Liver (tissue), 9 donors: ENCODE data around the gene NDOR1. TPM values are rescaled to one million over a fixed set of nuclear protein-coding genes. Genes with fewer than 3 reads are reported as not detected.

Experiments used
- DNase-seq: peaks from one replicate; pipeline ENCODE4 v3.0.0-alpha.2; 2017; ENCODE audit warnings: low spot score
- H3K27ac ChIP-seq, 2 donors: one replicate each; pipeline ENCODE4 v1.7.0; 2013; ENCODE audit warnings: inconsistent platforms in 2 of 2, low read length in 2 of 2, control low read depth in 1 of 2, low read depth in 1 of 2, mild to moderate bottlenecking in 1 of 2
- H3K27me3 ChIP-seq, 4 donors: one replicate each; pipeline versions ENCODE4 v1.6.1 to v1.7.0; 2013; ENCODE audit warnings: low read length in 3 of 4, inconsistent platforms in 1 of 4, mild to moderate bottlenecking in 1 of 4, moderate library complexity in 1 of 4; ENCODE audit not compliant: control insufficient read depth in 4 of 4, insufficient read depth in 4 of 4
- H3K36me3 ChIP-seq, 4 donors: one replicate each; pipeline versions ENCODE4 v1.6.1 to v1.7.0; 2013; ENCODE audit warnings: low read length in 3 of 4, mild to moderate bottlenecking in 3 of 4, low read depth in 1 of 4, moderate library complexity in 1 of 4; ENCODE audit not compliant: control insufficient read depth in 4 of 4, insufficient read depth in 3 of 4
- H3K4me1 ChIP-seq, 4 donors: one replicate each; pipeline versions ENCODE4 v1.6.1 to v1.7.0; 2013; ENCODE audit warnings: low read length in 3 of 4, mild to moderate bottlenecking in 3 of 4, moderate library complexity in 1 of 4; ENCODE audit not compliant: control insufficient read depth in 4 of 4, insufficient read depth in 4 of 4
- H3K4me3 ChIP-seq, 3 donors: one replicate each; pipeline versions ENCODE4 v1.6.1 to v1.7.0; 2013; ENCODE audit warnings: low read length in 3 of 3, control low read depth in 1 of 3, low read depth in 1 of 3, mild to moderate bottlenecking in 1 of 3
- H3K9ac ChIP-seq, 2 donors: one replicate each; pipeline ENCODE4 v1.7.0; 2013; ENCODE audit warnings: low read length in 2 of 2, mild to moderate bottlenecking in 2 of 2, moderate library complexity in 2 of 2, control low read depth in 1 of 2, low read depth in 1 of 2
- H3K9me3 ChIP-seq, 4 donors: one replicate each; pipeline versions ENCODE4 v1.6.1 to v1.7.0; 2013; ENCODE audit warnings: low read length in 3 of 4; ENCODE audit not compliant: control insufficient read depth in 4 of 4
- ATF3 ChIP-seq: IDR thresholded peaks from 2 replicates; pipeline ENCODE4 v1.6.1; 2016; ENCODE audit warnings: antibody characterized with exemption
- CTCF ChIP-seq: fragments of 150-350 bp; IDR thresholded peaks from 2 replicates; pipeline ENCODE4 v1.5.1; 2017; ENCODE audit warnings: improper control_type of control experiment, low read depth, low read length; ENCODE audit not compliant: missing input control
- EGR1 ChIP-seq, 2 donors: IDR thresholded peaks; 2 replicates each; pipeline ENCODE4 v1.6.1; 2016 to 2018; ENCODE audit warnings: antibody characterized with exemption in 2 of 2, low read depth in 2 of 2
- FOXA2 ChIP-seq: IDR thresholded peaks from 2 replicates; pipeline ENCODE4 v1.6.1; 2016; ENCODE audit warnings: antibody characterized with exemption
- GABPA ChIP-seq, 2 donors: IDR thresholded peaks in 1 of 2; conservative IDR thresholded peaks in 1 of 2; 2 replicates each; pipeline ENCODE4 v1.6.1; 2016; ENCODE audit warnings: antibody characterized with exemption in 2 of 2, mild to moderate bottlenecking in 1 of 2, moderate library complexity in 1 of 2
- HNF4A ChIP-seq, 2 donors: conservative IDR thresholded peaks; 2 replicates each; pipeline ENCODE4 v1.6.1; 2016; ENCODE audit warnings: antibody characterized with exemption in 2 of 2, mild to moderate bottlenecking in 2 of 2
- HNF4G ChIP-seq: IDR thresholded peaks from 2 replicates; pipeline ENCODE4 v1.6.1; 2016; ENCODE audit warnings: antibody characterized with exemption
- JUND ChIP-seq, 2 donors: IDR thresholded peaks; 2 replicates each; pipeline ENCODE4 v1.6.1; 2016; ENCODE audit warnings: antibody characterized with exemption in 2 of 2
- NR2F2 ChIP-seq: IDR thresholded peaks from 2 replicates; pipeline ENCODE4 v1.6.1; 2016; ENCODE audit warnings: antibody characterized with exemption
- RAD21 ChIP-seq, 2 donors: IDR thresholded peaks; 2 replicates each; pipeline ENCODE4 v1.6.1; 2016; ENCODE audit warnings: antibody characterized with exemption in 2 of 2, mild to moderate bottlenecking in 2 of 2
- RXRA ChIP-seq, 2 donors: IDR thresholded peaks; 2 replicates each; pipeline ENCODE4 v1.6.1; 2017 to 2018; ENCODE audit warnings: antibody characterized with exemption in 2 of 2, mild to moderate bottlenecking in 1 of 2
- SP1 ChIP-seq: IDR thresholded peaks from 2 replicates; pipeline ENCODE4 v1.6.1; 2018; ENCODE audit warnings: antibody characterized with exemption, mild to moderate bottlenecking
- TAF1 ChIP-seq: conservative IDR thresholded peaks from 2 replicates; pipeline ENCODE4 v1.6.1; 2016; ENCODE audit warnings: antibody characterized with exemption, mild to moderate bottlenecking
- YY1 ChIP-seq: IDR thresholded peaks from 2 replicates; pipeline ENCODE4 v1.6.1; 2016; ENCODE audit warnings: antibody characterized with exemption, mild to moderate bottlenecking
- WGBS: extraction: QIAGEN DNeasy Blood & Tissue Kit; methylation state at CpG from one replicate; pipeline ENCODE4 v1.1.7; 2013; 5-methylcytosine and 5-hydroxymethylcytosine counted together
- polyA plus RNA-seq, 2 donors: library from polyadenylated mRNA; stranded (reverse) in 1 of 2; unstranded in 1 of 2; fragments of 200-250 nt in 1 of 2; fragments of >200 nt in 1 of 2; fragmentation: Nextera tagmentation in 1 of 2; extraction: Ambion mirVana in 1 of 2; gene quantifications; one replicate each; pipeline versions ENCODE4 v1.2.1 to v1.2.3, GENCODE V29; 2013 to 2015
- total RNA-seq, 2 donors: library from RNA; depleted of rRNA; stranded (reverse); fragments of >200 nt; gene quantifications; one replicate each; pipeline ENCODE4 v1.2.3, GENCODE V29; 2014
- TF ChIP-seq, protein P1 (sequence below): IDR thresholded peaks from 2 replicates; pipeline ENCODE4 v1.6.1; 2016; ENCODE audit warnings: antibody characterized with exemption
- TF ChIP-seq, protein P2 (sequence below): IDR thresholded peaks from 2 replicates; pipeline ENCODE4 v1.6.1; 2016; ENCODE audit warnings: antibody characterized with exemption, mild to moderate bottlenecking
- TF ChIP-seq, protein P3 (sequence below): IDR thresholded peaks from 2 replicates; pipeline ENCODE4 v1.6.1; 2016; ENCODE audit warnings: antibody characterized with exemption
- donor health status: healthy.
- donor health status: healthy.
- donor health status: healthy.
- donor health status: healthy.
- donor health status: healthy.

NDOR1 gene
- total and polyA plus RNA-seq, 4 donors, result 2.5 to 4.7 (median 3.2) TPM

GRCh38 chr9:137157618-137158415, 47.7 kb upstream of the NDOR1 start:
- Histone ChIP-seq H3K4me3 (no peak overlapping the region), H3K9me3 (no peaks in the 10 kb centered on the region), H3K9ac (no peak overlapping the region), H3K4me1 (peaks cover 0 to 5% (median 0%) of the 10 kb centered on the region in 4 donors), H3K27ac (no peak overlapping the region), H3K36me3 (no peaks in the 10 kb centered on the region), H3K27me3 (peaks cover 0 to 9% (median 6%) of the 10 kb centered on the region in 4 donors)
- WGBS, result 67% methylated on average over 19 of the region's 19 CpGs
- TF ChIP-seq RXRA (IDR thresholded peaks at IDR 0.05) (no peak), SP1 (no peak), FOXA2 (no peak), EGR1 (IDR thresholded peaks at IDR 0.05; ENCODE audit: low read depth in 2 of 2) (no peak), TAF1 (no peak), JUND (IDR thresholded peaks at IDR 0.05) (no peak), ATF3 (no peak), NR2F2 (no peak), HNF4A (conservative IDR thresholded peaks at IDR 0.05) (no peak), RAD21 (IDR thresholded peaks at IDR 0.05) (no peak), CTCF (no peak), HNF4G (no peak), YY1 (no peak), GABPA (IDR thresholded peaks at IDR 0.05 in 1 of 2, conservative IDR thresholded peaks at IDR 0.05 in 1 of 2) (no peak)
- TF ChIP-seq, protein P1, sequence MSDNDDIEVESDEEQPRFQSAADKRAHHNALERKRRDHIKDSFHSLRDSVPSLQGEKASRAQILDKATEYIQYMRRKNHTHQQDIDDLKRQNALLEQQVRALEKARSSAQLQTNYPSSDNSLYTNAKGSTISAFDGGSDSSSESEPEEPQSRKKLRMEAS, result no peak
- TF ChIP-seq, protein P2, sequence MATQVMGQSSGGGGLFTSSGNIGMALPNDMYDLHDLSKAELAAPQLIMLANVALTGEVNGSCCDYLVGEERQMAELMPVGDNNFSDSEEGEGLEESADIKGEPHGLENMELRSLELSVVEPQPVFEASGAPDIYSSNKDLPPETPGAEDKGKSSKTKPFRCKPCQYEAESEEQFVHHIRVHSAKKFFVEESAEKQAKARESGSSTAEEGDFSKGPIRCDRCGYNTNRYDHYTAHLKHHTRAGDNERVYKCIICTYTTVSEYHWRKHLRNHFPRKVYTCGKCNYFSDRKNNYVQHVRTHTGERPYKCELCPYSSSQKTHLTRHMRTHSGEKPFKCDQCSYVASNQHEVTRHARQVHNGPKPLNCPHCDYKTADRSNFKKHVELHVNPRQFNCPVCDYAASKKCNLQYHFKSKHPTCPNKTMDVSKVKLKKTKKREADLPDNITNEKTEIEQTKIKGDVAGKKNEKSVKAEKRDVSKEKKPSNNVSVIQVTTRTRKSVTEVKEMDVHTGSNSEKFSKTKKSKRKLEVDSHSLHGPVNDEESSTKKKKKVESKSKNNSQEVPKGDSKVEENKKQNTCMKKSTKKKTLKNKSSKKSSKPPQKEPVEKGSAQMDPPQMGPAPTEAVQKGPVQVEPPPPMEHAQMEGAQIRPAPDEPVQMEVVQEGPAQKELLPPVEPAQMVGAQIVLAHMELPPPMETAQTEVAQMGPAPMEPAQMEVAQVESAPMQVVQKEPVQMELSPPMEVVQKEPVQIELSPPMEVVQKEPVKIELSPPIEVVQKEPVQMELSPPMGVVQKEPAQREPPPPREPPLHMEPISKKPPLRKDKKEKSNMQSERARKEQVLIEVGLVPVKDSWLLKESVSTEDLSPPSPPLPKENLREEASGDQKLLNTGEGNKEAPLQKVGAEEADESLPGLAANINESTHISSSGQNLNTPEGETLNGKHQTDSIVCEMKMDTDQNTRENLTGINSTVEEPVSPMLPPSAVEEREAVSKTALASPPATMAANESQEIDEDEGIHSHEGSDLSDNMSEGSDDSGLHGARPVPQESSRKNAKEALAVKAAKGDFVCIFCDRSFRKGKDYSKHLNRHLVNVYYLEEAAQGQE, result no peak
- TF ChIP-seq, protein P3, sequence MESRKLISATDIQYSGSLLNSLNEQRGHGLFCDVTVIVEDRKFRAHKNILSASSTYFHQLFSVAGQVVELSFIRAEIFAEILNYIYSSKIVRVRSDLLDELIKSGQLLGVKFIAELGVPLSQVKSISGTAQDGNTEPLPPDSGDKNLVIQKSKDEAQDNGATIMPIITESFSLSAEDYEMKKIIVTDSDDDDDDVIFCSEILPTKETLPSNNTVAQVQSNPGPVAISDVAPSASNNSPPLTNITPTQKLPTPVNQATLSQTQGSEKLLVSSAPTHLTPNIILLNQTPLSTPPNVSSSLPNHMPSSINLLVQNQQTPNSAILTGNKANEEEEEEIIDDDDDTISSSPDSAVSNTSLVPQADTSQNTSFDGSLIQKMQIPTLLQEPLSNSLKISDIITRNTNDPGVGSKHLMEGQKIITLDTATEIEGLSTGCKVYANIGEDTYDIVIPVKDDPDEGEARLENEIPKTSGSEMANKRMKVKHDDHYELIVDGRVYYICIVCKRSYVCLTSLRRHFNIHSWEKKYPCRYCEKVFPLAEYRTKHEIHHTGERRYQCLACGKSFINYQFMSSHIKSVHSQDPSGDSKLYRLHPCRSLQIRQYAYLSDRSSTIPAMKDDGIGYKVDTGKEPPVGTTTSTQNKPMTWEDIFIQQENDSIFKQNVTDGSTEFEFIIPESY, result no peak
- DNase-seq, result no peak
